Measurements from ENCODE around the gene KLK12. TPM values are rescaled to one million over a fixed set of nuclear protein-coding genes. Genes with fewer than 3 reads are reported as not detected.

KLK12 gene, protein sequence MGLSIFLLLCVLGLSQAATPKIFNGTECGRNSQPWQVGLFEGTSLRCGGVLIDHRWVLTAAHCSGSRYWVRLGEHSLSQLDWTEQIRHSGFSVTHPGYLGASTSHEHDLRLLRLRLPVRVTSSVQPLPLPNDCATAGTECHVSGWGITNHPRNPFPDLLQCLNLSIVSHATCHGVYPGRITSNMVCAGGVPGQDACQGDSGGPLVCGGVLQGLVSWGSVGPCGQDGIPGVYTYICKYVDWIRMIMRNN
- total RNA-seq, result under 1 TPM in 1 of 2 donors, not detected in 1; 0.39 TPM
- 1 to 10 TPM in 2 of 6 donors, under 1 TPM in 4; 0.31 to 1.3 (median 0.65) TPM for polyA plus RNA-seq (ENCODE audit: insufficient read length in 6 of 6)
- long read RNA-seq, donor 1, result 0 reads
- long read RNA-seq, donor 2, result 0 reads
- long read RNA-seq, donor 3, partial matches to known transcripts, result 0 of 1 reads
- long read RNA-seq, donor 3, other reads (novel, unspliced or antisense), result 0 of 1 reads
- long read RNA-seq, donor 4, result 0 reads
- long read RNA-seq, donor 5, result 0 reads
- long read RNA-seq, donor 6, result 0 reads
- long read RNA-seq, donor 7, result 0 reads
- long read RNA-seq, donor 8, partial matches to known transcripts, result 0 of 1 reads
- long read RNA-seq, donor 8, other reads (novel, unspliced or antisense), result 0 of 1 reads
- long read RNA-seq, donor 9, result 0 reads
- long read RNA-seq, donor 10, partial matches to known transcripts, result 0 of 1 reads
- long read RNA-seq, donor 10, other reads (novel, unspliced or antisense), result 1 of 1 reads
- long read RNA-seq, donor 11, result 0 reads
- long read RNA-seq, donor 12, result 0 reads

DNA sequence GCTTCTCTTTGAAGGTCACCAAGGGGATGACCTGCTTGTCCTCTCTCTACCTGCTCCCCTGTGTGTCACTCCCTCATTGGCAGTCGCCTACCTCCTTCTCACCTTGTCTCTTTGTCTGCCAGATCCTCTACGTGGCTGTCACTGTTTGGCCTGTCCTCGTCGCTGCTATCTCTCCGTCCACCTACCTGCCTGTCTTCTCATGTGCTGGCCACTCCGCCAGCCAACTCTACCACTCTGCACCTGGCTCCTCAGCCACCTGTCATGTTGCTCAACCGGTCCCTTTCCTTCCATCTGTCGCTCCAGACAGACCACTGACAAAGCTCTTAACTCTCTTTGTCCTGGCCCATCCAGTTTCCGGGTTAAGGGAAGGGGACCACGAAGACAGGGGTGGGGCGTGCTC is at the start of gene KLK12:
KLK12 (minus strand) TSS at position 299 of the 400 bp plus-strand sequence. CDS start 381 bp downstream, outside the sequence.
- H3K9me3 ChIP-seq, result no peaks in the 10 kb centered on the region
- DNase-seq (no peak), ATAC-seq (no peak)
- H3K27me3 ChIP-seq, result peaks cover 0 to 37% of the 10 kb centered on the region in 2 donors
- H3K36me3 ChIP-seq, result no peaks in the 10 kb centered on the region
- no peak within 1 kb of the TSS for H3K4me3 ChIP-seq
- intact Hi-C loops (cut with DNase I), result no loop called here
- no peak within 1 kb of the TSS for H3K27ac ChIP-seq
- no peak for TF ChIP-seq CTCF (IDR thresholded peaks at IDR 0.05)
- no peaks in the 10 kb centered on the region for H3K4me1 ChIP-seq

GRCh38 chr19:51084505-51084904 is 49.7 kb upstream of the KLK12 start:
- intact Hi-C loops (cut with DNase I), result no loop called here
- no peaks in the 10 kb centered on the region for H3K4me1 ChIP-seq
- peaks cover 0 to 23% of the 10 kb centered on the region in 2 donors for H3K27me3 ChIP-seq
- DNase-seq, result no peak
- H3K9me3 ChIP-seq, result no peaks in the 10 kb centered on the region
- no peak for ATAC-seq
- no peak for TF ChIP-seq CTCF (IDR thresholded peaks at IDR 0.05)
- H3K27ac ChIP-seq, result no peak overlapping the region
- no peaks in the 10 kb centered on the region for H3K36me3 ChIP-seq
- H3K4me3 ChIP-seq, result no peak overlapping the region

- Histone ChIP-seq H3K9me3 (no peaks in the 10 kb centered on the region), H3K4me3 (no peak overlapping the region), H3K36me3 (no peaks in the 10 kb centered on the region), H3K4me1 (no peaks in the 10 kb centered on the region), H3K27me3 (peaks cover 0 to 28% of the 10 kb centered on the region in 2 donors), H3K27ac (no peak overlapping the region)
- DNase-seq (no peak), ATAC-seq (no peak)
- intact Hi-C loops (cut with DNase I), result no loop called here
- no peak for TF ChIP-seq CTCF (IDR thresholded peaks at IDR 0.05)
Observed at GRCh38 chr19:51083783-51084182, 49.0 kb upstream of the KLK12 start.

DNA sequence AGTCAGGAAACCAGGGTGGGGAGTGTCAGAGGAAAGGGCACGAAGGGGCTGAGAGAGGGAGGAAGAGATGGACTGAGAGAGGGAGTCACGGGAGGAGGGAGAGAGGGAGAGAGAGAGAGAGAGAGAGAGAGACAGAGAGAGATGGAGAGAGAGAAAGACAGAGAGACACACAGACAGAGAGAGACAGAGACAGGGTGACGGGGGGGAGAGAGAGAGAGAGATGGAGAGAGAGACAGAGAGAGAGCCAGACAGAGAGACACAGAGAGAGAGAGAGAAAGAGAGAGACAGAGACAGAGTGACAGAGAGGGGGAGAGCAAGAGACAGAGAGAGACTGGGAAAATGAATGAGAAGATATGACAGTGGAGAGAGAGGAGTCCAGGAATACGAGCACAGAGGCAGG is 48.4 kb upstream of the KLK12 start:
- peaks cover 0 to 28% of the 10 kb centered on the region in 2 donors for H3K27me3 ChIP-seq
- H3K36me3 ChIP-seq, result no peaks in the 10 kb centered on the region
- no peak overlapping the region for H3K4me3 ChIP-seq
- H3K27ac ChIP-seq, result no peak overlapping the region
- no peak for DNase-seq
- ATAC-seq, result no peak
- H3K4me1 ChIP-seq, result no peaks in the 10 kb centered on the region
- no peaks in the 10 kb centered on the region for H3K9me3 ChIP-seq
- intact Hi-C loops (cut with DNase I), result no loop called here
- no peak for TF ChIP-seq CTCF (IDR thresholded peaks at IDR 0.05)

GRCh38 chr19:51082611-51083010 is 47.8 kb upstream of the KLK12 start, which contains the start of gene KLK14:
KLK14 (minus strand) TSS chr19:51082887; CDS start chr19:51082614, 273 bp downstream.
- H3K36me3 ChIP-seq, result no peaks in the 10 kb centered on the region
- H3K27ac ChIP-seq, result no peak within 1 kb of the TSS
- DNase-seq, result no peak
- peaks cover 0 to 28% of the 10 kb centered on the region in 2 donors for H3K27me3 ChIP-seq
- no peak within 1 kb of the TSS for H3K4me3 ChIP-seq
- no peak for ATAC-seq
- TF ChIP-seq CTCF (IDR thresholded peaks at IDR 0.05), result no peak
- intact Hi-C loops (cut with DNase I), result no loop called here
- no peaks in the 10 kb centered on the region for H3K9me3 ChIP-seq
- no peaks in the 10 kb centered on the region for H3K4me1 ChIP-seq

Measured in left lung (tissue), 14 donors.